Fibroblast of pulmonary artery (primary cell): Measurements from ENCODE around the gene SEPTIN6.
"Not testable (repeated sequence)": the region's sequence is repeated elsewhere in the genome, so short reads cannot be mapped to it uniquely, and the experiment has no call there.

ENCODE experiments used
- DNase-seq: peaks from one replicate; pipeline ENCODE4 v3.0.0-alpha.2; 2010; ENCODE audit warnings: low read depth
- H3K4me3 ChIP-seq: replicated peaks from 2 replicates; pipeline ENCODE4 v1.5.1; 2011; ENCODE audit warnings: low read depth, mild to moderate bottlenecking, control low read depth, low read length, moderate library complexity
- CTCF ChIP-seq: IDR thresholded peaks from 2 replicates; pipeline ENCODE4 v1.5.1; 2011; ENCODE audit warnings: mild to moderate bottlenecking, control low read depth, low read length, inconsistent platforms; ENCODE audit errors: missing control alignments

SEPTIN6 gene

GRCh38 chrX:119690921-119691716 is 1.8 kb downstream of the SEPTIN6 start:
- peak; percentile 67 for DNase-seq
- no peak for TF ChIP-seq CTCF
- peak overlapping the region; percentile 67 for H3K4me3 ChIP-seq

- DNase-seq = no peak
- no peak for TF ChIP-seq CTCF
- no peak overlapping the region for H3K4me3 ChIP-seq
Observed at GRCh38 chrX:119688911-119689321, 4.1 kb downstream of the SEPTIN6 start.

GRCh38 chrX:119687661-119688413 is 5.1 kb downstream of the SEPTIN6 start:
- H3K4me3 ChIP-seq = no peak overlapping the region
- TF ChIP-seq CTCF = no peak
- DNase-seq = no peak

GRCh38 chrX:119686087-119686691 is 6.8 kb downstream of the SEPTIN6 start:
- H3K4me3 ChIP-seq = no peak overlapping the region
- no peak for DNase-seq
- TF ChIP-seq CTCF = no peak

- H3K4me3 ChIP-seq = no peak overlapping the region
- no peak for TF ChIP-seq CTCF
Observed at GRCh38 chrX:119685225-119686066, 7.5 kb downstream of the SEPTIN6 start.

GRCh38 chrX:119684916-119685224 is 8.1 kb downstream of the SEPTIN6 start:
- no peak for TF ChIP-seq CTCF
- no peak for DNase-seq
- no peak overlapping the region for H3K4me3 ChIP-seq

More at GRCh38 chrX:119685225-119686066, 7.5 kb downstream of the SEPTIN6 start:
- DNase-seq = no peak

- not testable (repeated sequence) for H3K4me3 ChIP-seq, DNase-seq
Observed at GRCh38 chrX:119684312-119684711, 8.7 kb downstream of the SEPTIN6 start.
